ENCODE measurements around the gene CAST. TPM values are rescaled to one million over a fixed set of nuclear protein-coding genes. Genes with fewer than 3 reads are reported as not detected.
"Not testable (repeated sequence)": the region's sequence is repeated elsewhere in the genome, so short reads cannot be mapped to it uniquely, and the experiment has no call there.

CAST gene
- total RNA-seq, 2 experiments from 2014 or later, result 170 to 179 TPM

GRCh38 chr5:96783326-96783725 is 121.2 kb downstream of the CAST start:
- no peak overlapping the region for H3K27ac Mint-ChIP-seq
- POLR2A ChIA-PET, result no interaction called here

GRCh38 chr5:96785326-96786109 is 123.3 kb downstream of the CAST start:
- Mint-ChIP-seq H3K4me3 (no peak overlapping the region), H3K27ac (no peak overlapping the region)

More at GRCh38 chr5:96783326-96783725, 121.2 kb downstream of the CAST start:
- CTCF ChIA-PET, result no interaction called here
- Mint-ChIP-seq H3K4me1 (no peaks in the 10 kb centered on the region), H3K36me3 (ENCODE audit: low read depth) (peaks cover 90% of the 10 kb centered on the region), H3K4me3 (no peak overlapping the region), H3K27me3 (no peaks in the 10 kb centered on the region), H3K9me3 (no peaks in the 10 kb centered on the region)
- DNase-seq, result no peak

GRCh38 chr5:96788112-96788749 is 126.1 kb downstream of the CAST start:
- Mint-ChIP-seq H3K4me1 (no peaks in the 10 kb centered on the region), H3K27me3 (no peaks in the 10 kb centered on the region), H3K36me3 (ENCODE audit: low read depth) (peaks cover 79% of the 10 kb centered on the region), H3K4me3 (no peak overlapping the region), H3K9me3 (no peaks in the 10 kb centered on the region), H3K27ac (no peak overlapping the region)
- CTCF ChIA-PET, result interaction anchor here (0.8 to 2.7 kb wide), 3 partner anchors 36 to 373 kb away, joined by 3 to 6 read pairs (median 3); no protein-coding TSS in a partner anchor
- no peak for DNase-seq
- POLR2A ChIA-PET, result interaction anchor here (0.8 to 2.0 kb wide), 3 partner anchors 17 to 89 kb away, joined by 3 to 5 read pairs (median 3); partner anchors contain the start of gene ERAP1

More at GRCh38 chr5:96785326-96786109, 123.3 kb downstream of the CAST start:
- ChIA-PET CTCF (interaction anchor here (0.8 kb wide), 2 partner anchors 376 to 377 kb away, joined by 3 to 4 read pairs; no protein-coding TSS in a partner anchor), POLR2A (interaction anchor here (0.9 kb wide), 1 partner anchor 124 kb away, joined by 3 read pairs; the partner anchor contains the start of gene CAST)
- no peaks in the 10 kb centered on the region for H3K4me1 Mint-ChIP-seq
- H3K9me3 Mint-ChIP-seq, result no peaks in the 10 kb centered on the region
- peaks cover 87% of the 10 kb centered on the region for H3K36me3 Mint-ChIP-seq (ENCODE audit: low read depth)
- H3K27me3 Mint-ChIP-seq, result no peaks in the 10 kb centered on the region
- DNase-seq, result no peak

GRCh38 chr5:96789794-96790330 is 127.7 kb downstream of the CAST start:
- CTCF ChIA-PET, result interaction anchor here (1.9 to 2.7 kb wide), 2 partner anchors 37 to 79 kb away, joined by 6 to 7 read pairs; no protein-coding TSS in a partner anchor
- H3K36me3 Mint-ChIP-seq (ENCODE audit: low read depth), result peaks cover 81% of the 10 kb centered on the region

GRCh38 chr5:96790961-96791504 is 128.9 kb downstream of the CAST start:
- POLR2A ChIA-PET, result interaction anchor here (1.5 to 2.4 kb wide), 2 partner anchors 9 to 17 kb away, joined by 4 to 16 read pairs; partner anchors contain the start of gene ERAP1

More at GRCh38 chr5:96789794-96790330, 127.7 kb downstream of the CAST start:
- no peaks in the 10 kb centered on the region for H3K27me3 Mint-ChIP-seq
- POLR2A ChIA-PET, result interaction anchor here (0.8 to 2.4 kb wide), 3 partner anchors 8 to 18 kb away, joined by 4 to 16 read pairs (median 5); partner anchors contain the start of gene ERAP1
- H3K9me3 Mint-ChIP-seq, result no peaks in the 10 kb centered on the region
- no peak overlapping the region for H3K4me3 Mint-ChIP-seq
- H3K27ac Mint-ChIP-seq, result no peak overlapping the region
- DNase-seq, result no peak
- H3K4me1 Mint-ChIP-seq, result peaks cover 6% of the 10 kb centered on the region

GRCh38 chr5:96794757-96795156 is 132.6 kb downstream of the CAST start:
- Mint-ChIP-seq H3K9me3 (no peaks in the 10 kb centered on the region), H3K27ac (peak overlapping the region; percentile 53), H3K27me3 (no peaks in the 10 kb centered on the region), H3K4me1 (peaks cover 24% of the 10 kb centered on the region), H3K4me3 (no peak overlapping the region), H3K36me3 (ENCODE audit: low read depth) (peaks cover 85% of the 10 kb centered on the region)
- DNase-seq, result peak; percentile 64
- POLR2A ChIA-PET, result interaction anchor here (1.8 kb wide), 1 partner anchor 13 kb away, joined by 7 read pairs; the partner anchor contains the start of gene ERAP1
- CTCF ChIA-PET, result interaction anchor here (0.6 to 0.7 kb wide), 2 partner anchors 24 to 80 kb away, joined by 3 to 5 read pairs; no protein-coding TSS in a partner anchor

More at GRCh38 chr5:96790961-96791504, 128.9 kb downstream of the CAST start:
- Mint-ChIP-seq H3K27me3 (no peaks in the 10 kb centered on the region), H3K36me3 (ENCODE audit: low read depth) (peaks cover 81% of the 10 kb centered on the region), H3K4me1 (peaks cover 16% of the 10 kb centered on the region), H3K27ac (no peak overlapping the region), H3K4me3 (no peak overlapping the region), H3K9me3 (no peaks in the 10 kb centered on the region)
- no peak for DNase-seq
- CTCF ChIA-PET, result interaction anchor here (1.9 to 2.7 kb wide), 2 partner anchors 38 to 78 kb away, joined by 6 to 7 read pairs; no protein-coding TSS in a partner anchor

- no peak for DNase-seq
- Mint-ChIP-seq H3K27ac (no peak overlapping the region), H3K36me3 (ENCODE audit: low read depth) (peaks cover 83% of the 10 kb centered on the region), H3K9me3 (no peaks in the 10 kb centered on the region), H3K27me3 (no peaks in the 10 kb centered on the region), H3K4me1 (peaks cover 30% of the 10 kb centered on the region), H3K4me3 (no peak overlapping the region)
- ChIA-PET CTCF (interaction anchor here (0.6 kb wide), 1 partner anchor 13 kb away, joined by 4 read pairs; no protein-coding TSS in a partner anchor), POLR2A (interaction anchor here (1.8 kb wide), 1 partner anchor 13 kb away, joined by 7 read pairs; the partner anchor contains the start of gene ERAP1)
Observed at GRCh38 chr5:96795626-96796025, 133.4 kb downstream of the CAST start.

GRCh38 chr5:96796434-96796833 is 134.3 kb downstream of the CAST start:
- POLR2A ChIA-PET, result interaction anchor here (1.8 kb wide), 1 partner anchor 12 kb away, joined by 7 read pairs; the partner anchor contains the start of gene ERAP1
- no peaks in the 10 kb centered on the region for H3K27me3 Mint-ChIP-seq
- no peak overlapping the region for H3K4me3 Mint-ChIP-seq
- no peak overlapping the region for H3K27ac Mint-ChIP-seq
- H3K9me3 Mint-ChIP-seq, result no peaks in the 10 kb centered on the region
- CTCF ChIA-PET, result no interaction called here
- H3K4me1 Mint-ChIP-seq, result peaks cover 34% of the 10 kb centered on the region
- DNase-seq, result no peak
- H3K36me3 Mint-ChIP-seq (ENCODE audit: low read depth), result peaks cover 82% of the 10 kb centered on the region

- peaks cover 60% of the 10 kb centered on the region for H3K4me1 Mint-ChIP-seq
- CTCF ChIA-PET, H3K4me3 Mint-ChIP-seq, H3K27me3 Mint-ChIP-seq, H3K27ac Mint-ChIP-seq, H3K9me3 Mint-ChIP-seq, POLR2A ChIA-PET, DNase-seq: not testable (repeated sequence)
- H3K36me3 Mint-ChIP-seq (ENCODE audit: low read depth), result peaks cover 83% of the 10 kb centered on the region
Observed at GRCh38 chr5:96801718-96802117, 139.5 kb downstream of the CAST start.

- H3K36me3 Mint-ChIP-seq (ENCODE audit: low read depth), result peaks cover 40% of the 10 kb centered on the region
- H3K27ac Mint-ChIP-seq, result peak overlapping the region; percentile 92
Observed at GRCh38 chr5:96807075-96807654, 145.0 kb downstream of the CAST start.

GRCh38 chr5:96808541-96808828 is 146.3 kb downstream of the CAST start:
- Mint-ChIP-seq H3K4me3 (peak overlapping the region; percentile 86), H3K27ac (peak overlapping the region; percentile 96), H3K9me3 (no peaks in the 10 kb centered on the region), H3K36me3 (ENCODE audit: low read depth) (peaks cover 29% of the 10 kb centered on the region), H3K27me3 (no peaks in the 10 kb centered on the region), H3K4me1 (peaks cover 51% of the 10 kb centered on the region)
- CTCF ChIA-PET, result interaction anchor here (0.9 to 4.2 kb wide), 14 partner anchors 8 to 365 kb away, joined by 3 to 43 read pairs (median 6); partner anchors contain the start of genes ERAP2 and LIX1
- DNase-seq, result no peak
- POLR2A ChIA-PET, result interaction anchor here (0.8 to 4.6 kb wide), 36 partner anchors 9 to 974 kb away, joined by 3 to 93 read pairs (median 6); partner anchors contain the start of genes CAST, ERAP2, LNPEP and RIOK2

More at GRCh38 chr5:96807075-96807654, 145.0 kb downstream of the CAST start:
- DNase-seq, result peak; percentile 53
- H3K4me3 Mint-ChIP-seq, result peak overlapping the region; percentile 95
- H3K9me3 Mint-ChIP-seq, result no peaks in the 10 kb centered on the region
- CTCF ChIA-PET, result interaction anchor here (0.6 to 4.2 kb wide), 11 partner anchors 9 to 357 kb away, joined by 3 to 43 read pairs (median 5); partner anchors contain the start of genes ERAP2 and LIX1
- peaks cover 62% of the 10 kb centered on the region for H3K4me1 Mint-ChIP-seq
- POLR2A ChIA-PET, result interaction anchor here (0.7 to 4.6 kb wide), 41 partner anchors 8 to 376 kb away, joined by 3 to 93 read pairs (median 6); partner anchors contain the start of genes CAST, ERAP2, LNPEP and RIOK2
- no peaks in the 10 kb centered on the region for H3K27me3 Mint-ChIP-seq

Data from activated CD4-positive, alpha-beta memory T cell treated with anti-CD3 and anti-CD28 coated beads, Interleukin-2, amount 10 ng/mL, durations not matched to agents 7 days and 5 days (primary cell).